Activated CD4-positive, alpha-beta T cell treated with anti-CD3 and anti-CD28 coated beads, Interleukin-2, amount 50 U/mL, for 24 hours (primary cell): Measurements from ENCODE around the gene EXOC2.
"Not testable (repeated sequence)": the region's sequence is repeated elsewhere in the genome, so short reads cannot be mapped to it uniquely, and the experiment has no call there.

ENCODE experiments used
- DNase-seq, 2 donors: peaks; one replicate each; pipeline ENCODE4 v3.0.0-alpha.2; 2020; ENCODE audit warnings: low read depth in 1 of 2, low spot score in 1 of 2

Gene EXOC2

DNA sequence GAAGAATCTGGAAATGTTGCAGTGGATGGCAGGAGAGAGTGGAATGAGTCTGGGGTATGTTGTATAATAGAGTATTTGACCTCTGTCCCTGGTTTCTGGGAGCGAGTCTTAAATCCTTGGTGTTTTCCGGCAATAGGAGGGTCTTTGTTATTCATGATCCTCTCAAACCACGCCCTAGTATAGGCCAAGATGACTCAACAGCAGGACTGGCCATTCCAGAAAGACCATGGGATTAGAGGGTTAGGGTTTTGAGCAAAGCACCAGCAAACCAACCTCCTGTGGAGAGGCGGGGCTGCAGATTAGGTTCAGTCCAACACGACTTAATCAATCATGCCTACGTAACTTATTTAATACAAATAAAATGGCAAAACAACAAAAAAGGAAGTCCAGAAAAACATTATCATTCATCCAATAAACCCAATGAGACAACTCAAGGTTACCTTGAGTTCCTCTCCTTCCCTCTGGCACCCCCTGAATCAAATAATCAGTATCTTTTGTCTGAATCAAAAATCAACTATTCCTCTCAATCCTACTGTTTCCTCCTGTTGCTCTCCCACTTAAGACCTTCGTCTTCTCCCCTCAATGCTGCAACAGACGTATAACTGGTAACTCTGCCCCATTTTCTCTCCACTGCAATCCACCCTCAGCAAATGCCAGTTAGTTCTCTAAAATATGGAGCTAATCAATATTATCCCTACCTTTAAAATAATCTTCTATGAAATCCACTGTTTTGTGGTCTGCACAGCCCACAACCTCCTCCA is 51.5 kb downstream of the EXOC2 start:
- no peak for DNase-seq

DNA sequence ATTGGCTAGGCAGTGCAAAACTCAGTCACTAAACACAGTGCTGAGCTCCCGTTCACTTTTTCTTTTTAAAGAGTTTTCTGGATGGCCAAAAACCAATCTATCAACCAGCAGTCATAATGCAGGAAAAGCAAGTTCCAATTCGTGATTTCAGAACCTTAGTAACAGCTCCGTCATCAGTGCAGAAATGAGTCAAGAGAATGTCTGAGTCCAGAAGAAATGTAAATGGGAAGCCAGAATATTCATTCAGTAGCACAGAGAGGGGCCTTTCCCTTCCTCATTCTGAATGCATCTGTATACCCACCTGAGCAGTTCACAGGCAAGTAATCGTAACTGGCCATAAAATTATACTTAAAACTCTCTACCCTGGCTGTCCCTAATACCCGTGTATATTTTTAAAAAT is 56.5 kb downstream of the EXOC2 start:
- DNase-seq: no peak

DNA sequence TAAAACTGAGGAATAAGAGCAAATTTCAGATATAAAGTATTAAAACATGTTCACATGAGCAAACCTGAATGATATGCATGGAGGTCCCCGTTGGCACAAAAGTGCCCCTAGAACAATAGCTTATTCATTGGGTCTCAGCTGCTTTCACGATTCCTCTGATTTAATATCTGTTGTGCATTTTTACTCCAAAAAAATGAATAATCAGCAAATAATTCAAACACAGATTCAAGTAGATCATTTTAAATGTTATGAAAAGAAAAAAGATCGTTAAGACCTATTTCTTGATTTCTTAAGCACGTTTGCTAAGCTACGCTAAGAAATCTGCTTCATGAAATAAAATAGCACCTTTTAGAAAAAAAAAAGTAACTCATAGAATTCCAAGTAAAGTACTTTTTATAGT is 57.7 kb downstream of the EXOC2 start:
- no peak for DNase-seq

DNA sequence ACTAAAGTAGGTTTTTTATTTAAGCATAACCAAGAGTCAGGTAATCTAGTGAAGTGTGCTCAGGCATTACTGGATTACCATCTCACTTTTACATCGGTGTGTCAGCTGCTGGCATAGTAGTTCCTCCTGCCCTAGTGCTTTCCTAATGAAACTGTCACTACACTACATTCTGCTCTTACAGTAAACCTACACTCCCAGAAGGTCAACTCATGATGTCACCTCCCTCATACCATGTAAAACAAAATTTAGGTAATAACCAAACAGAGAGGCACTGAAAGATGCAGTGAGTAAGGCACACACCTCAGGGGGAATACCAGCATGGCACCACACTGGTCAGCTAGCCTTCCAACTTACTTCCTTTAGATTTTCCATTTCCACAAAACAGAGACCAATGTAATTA is 59.3 kb downstream of the EXOC2 start:
- no peak for DNase-seq

- DNase-seq: no peak
Measured at GRCh38 chr6:628766-629165, 64.2 kb downstream of the EXOC2 start.

- DNase-seq: no peak
Measured at GRCh38 chr6:626236-626635, 66.7 kb downstream of the EXOC2 start.

- DNase-seq: no peak
Measured at GRCh38 chr6:624979-625378, 68.0 kb downstream of the EXOC2 start.

DNA sequence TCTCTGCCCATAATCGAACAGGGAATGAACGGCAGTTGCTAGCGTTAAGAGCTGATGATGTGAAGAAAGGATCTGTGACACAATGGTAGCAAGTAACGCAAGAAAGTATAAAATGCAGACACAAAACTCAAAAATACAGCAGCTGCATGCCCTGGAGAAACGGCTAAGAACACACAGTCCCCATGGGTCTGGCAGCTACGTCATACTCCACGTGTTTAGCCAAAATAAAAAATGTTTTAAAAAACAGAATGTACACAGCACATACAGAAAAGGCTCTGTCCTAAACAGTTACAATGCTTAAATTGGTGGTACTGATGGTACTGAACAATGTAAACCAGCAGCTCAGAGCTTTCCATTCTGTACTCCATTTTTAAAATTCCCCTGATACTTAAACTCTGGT is 70.5 kb downstream of the EXOC2 start:
- DNase-seq: no peak

DNA sequence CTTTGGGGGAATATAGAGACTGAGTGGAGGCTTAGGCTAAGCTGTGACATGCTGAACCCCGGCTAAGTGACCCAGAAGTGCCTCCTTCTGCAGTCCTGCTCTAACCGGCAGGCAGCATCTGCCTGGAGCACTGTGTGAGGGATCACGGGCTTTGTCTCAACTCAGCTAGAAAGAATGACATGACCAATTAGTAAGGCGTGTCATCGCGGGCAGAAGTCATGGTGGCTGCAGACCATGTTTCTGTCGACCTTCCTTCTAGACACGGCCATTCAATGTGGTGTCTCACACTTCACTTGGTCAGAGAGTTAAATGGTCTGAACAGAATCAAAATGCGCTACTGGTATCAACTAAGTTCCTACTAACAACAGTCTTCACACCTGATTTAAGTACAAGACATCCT is 71.0 kb downstream of the EXOC2 start:
- DNase-seq: no peak

- DNase-seq: no peak
Measured at GRCh38 chr6:620950-621349, 72.0 kb downstream of the EXOC2 start.

GRCh38 chr6:620166-620565 is 72.8 kb downstream of the EXOC2 start:
- no peak for DNase-seq

- DNase-seq: no peak
Measured at GRCh38 chr6:617456-618100, 75.4 kb downstream of the EXOC2 start.

DNA sequence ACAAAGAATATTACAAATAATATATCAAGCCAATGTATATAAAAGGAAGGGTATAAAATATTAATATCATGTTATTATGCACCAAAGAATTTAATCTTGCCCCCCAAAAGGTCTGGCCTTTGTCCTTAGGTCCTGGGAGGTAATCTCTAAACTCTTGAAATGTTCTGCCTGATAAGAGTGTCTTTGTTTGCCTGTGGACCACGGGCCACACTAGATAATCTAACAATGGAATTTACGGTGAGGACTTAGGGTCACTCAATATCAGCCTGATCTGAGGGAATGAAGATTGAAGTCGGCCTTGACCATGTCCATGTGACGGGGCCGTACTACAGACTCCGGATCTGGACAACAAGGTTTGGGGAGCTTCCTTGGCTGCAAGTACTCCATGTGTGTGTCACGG is 79.0 kb downstream of the EXOC2 start:
- no peak for DNase-seq

GRCh38 chr6:611928-612327 is 81.0 kb downstream of the EXOC2 start:
- DNase-seq: no peak

DNA sequence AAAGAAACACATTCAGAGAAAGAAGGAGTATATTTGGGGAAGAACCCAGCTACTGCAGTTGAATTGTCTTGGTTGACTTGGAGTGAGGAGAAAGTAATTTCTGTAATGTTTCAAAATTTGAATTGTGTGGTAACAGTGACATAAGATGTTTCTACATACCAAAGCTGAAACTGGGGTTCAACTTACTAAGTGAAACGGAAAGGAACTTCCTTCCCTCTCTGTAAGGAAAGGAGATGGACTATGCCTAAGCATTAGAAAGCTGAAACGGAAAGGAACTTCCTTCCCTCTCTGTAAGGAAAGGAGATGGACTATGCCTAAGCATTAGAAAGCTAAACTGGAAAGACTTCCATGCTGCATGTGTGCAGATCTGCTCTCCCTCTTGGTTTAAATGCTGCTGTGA is 82.1 kb downstream of the EXOC2 start:
- no peak for DNase-seq

DNA sequence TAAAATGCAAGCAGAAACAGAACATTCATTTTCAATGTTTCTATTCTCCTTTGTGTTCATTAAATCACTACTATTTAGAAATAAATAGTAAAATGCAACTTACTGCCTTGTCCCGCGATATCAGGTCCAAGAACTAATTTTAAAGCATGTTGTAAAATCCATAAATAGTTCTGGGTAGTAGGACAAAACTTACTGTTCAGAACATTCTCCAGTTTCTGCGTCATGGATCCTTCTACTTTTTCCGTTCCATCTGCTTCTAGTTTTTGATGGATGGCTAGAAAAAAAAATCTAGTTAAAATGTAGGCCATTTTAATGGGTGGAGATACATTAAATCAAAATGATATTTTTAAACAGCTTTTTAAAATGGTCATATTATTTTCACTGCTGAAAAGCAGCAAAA is 83.0 kb downstream of the EXOC2 start:
- DNase-seq: no peak

- DNase-seq: no peak
Measured at GRCh38 chr6:606829-607379, 86.0 kb downstream of the EXOC2 start.

GRCh38 chr6:605895-606294 is 87.0 kb downstream of the EXOC2 start:
- not testable (repeated sequence) for DNase-seq

- DNase-seq: no peak
Measured at GRCh38 chr6:604579-604978, 88.4 kb downstream of the EXOC2 start.

- DNase-seq: no peak
Measured at GRCh38 chr6:603265-603664, 89.7 kb downstream of the EXOC2 start.

- no peak for DNase-seq
Measured at GRCh38 chr6:599576-600448, 93.1 kb downstream of the EXOC2 start.

DNA sequence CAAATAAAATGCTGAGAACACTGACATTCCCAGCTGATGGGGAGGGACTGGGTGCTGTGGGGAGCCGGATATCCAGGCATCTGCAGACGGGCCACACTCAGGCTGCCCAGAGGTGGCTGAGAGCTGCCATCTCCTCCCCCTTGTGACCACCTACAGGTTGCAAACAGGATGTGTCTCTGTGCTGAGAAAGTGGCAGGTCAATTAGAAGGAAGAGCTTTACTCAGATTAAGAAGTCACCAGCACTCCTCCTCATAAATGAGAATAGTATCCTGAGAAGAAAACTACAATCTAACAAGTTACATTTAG is 99.1 kb downstream of the EXOC2 start:
- no peak for DNase-seq
